ENCODE results near the gene CEP128.

The CEP128 gene

DNA sequence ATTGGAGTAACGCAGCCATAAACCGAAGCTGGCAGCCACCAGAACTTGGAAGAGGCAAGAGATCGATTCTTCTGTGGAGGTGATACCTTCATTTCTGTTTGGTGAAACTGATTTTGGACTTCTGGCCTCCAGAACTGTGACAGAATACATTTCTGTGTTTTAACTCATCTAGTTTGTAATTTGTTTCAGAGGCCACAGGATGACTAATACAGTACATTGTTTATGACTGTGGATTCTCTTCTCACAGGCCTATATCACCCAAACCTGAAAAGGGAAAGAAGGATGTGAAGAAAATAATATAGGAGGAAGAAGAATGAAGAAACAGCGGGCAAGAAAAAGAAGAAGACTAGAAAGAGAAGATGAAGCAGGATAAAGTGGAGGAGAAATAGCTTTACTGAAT, 466.5 kb downstream of the CEP128 start:
- DNase-seq (ENCODE audit: low read depth) = no peak

DNA sequence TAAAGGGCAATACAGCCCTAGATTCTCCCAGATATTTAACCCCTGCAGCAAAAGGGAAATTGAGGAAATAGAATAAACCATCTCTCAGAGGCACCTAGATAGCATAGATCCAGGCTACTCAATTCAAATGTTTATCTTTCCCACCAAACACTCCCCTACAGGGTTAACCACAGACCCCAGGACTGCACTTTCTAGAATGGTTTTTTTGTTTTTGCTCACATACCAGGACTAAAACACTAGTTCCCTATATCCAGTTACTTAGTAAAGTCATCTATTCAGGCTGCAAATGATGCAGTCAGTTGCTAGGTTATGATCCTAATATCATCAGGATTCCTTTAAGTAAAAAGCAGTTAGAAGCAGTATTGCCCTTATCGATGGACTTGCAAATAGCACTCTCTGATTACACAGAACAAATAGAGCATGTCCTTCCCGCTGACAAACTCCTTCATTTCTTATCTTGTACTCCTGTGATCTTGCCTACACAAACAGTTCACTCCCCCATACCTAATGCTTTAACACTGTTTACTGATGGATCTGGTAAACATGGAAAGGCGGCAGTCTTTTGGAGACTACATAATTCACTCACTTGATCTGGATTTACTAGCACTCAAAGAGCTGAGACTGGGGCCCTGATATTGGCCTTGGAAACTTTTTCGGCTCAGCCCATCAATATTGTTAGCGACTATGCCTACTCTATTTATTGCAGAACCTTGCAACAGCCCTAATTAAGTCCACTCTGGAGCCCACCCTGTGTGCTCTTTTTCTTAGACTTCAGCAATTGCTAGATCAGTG, 473.0 kb downstream of the CEP128 start:
- no peak for DNase-seq (ENCODE audit: low read depth)

DNA sequence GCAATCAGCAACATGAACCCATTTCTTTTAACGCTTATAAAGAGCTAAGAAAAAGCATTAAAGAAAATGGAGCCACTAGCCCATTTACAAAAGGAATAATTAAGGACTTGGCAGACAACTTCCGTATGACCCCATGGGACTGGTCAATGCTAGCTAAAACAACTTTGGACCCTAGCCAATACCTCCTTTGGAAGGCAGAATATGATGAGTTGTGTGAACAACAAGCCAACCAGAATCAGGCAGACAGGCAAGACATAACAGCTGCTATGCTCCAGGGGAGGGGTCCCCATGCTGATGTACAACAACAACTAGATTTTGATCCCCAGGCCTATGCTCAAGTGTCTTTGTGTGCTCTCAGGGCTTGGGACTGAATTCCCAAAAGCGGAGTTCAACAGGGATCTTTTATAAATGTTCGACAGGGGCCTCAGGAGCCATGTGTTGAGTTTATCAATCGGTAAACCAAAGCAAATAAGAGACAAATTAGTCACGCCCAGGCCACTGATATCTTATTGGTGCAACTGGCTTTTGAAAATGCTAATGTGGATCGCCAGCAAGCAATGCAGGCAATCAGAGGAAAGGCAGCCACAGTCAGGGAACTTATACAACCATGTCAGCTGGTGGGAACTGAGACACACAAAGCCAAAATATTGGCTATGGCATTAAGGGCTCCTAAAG, 475.9 kb downstream of the CEP128 start:
- no peak for DNase-seq (ENCODE audit: low read depth)

DNA sequence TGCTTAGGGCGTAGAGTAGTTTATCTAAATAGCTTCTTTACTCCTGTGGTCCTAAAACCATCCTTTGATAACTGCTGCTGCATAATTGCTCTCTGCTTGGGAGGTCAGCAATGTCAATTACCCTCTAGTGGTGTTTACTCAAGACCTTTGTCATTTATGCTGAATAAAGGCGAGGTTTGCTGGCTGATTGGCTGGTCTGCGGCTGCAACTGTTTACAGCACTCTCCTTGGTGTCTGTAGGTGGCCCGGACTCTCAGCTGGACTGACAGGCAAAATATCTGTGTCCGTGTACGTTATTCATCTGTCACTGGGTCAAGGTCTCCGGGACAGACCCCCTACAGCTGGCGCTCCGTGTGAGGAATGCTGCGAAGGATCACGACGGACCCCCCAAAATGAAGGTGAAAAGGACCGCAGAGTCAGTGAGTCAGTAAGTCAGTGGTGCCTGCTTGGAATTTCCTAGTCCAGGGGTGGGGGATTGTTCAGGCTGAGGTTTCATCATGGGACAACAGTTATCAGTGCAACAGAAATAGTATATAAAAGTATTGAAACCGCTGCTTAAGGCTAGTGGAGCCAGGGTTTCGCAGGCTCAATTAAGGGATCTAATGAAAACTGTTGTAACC, 476.9 kb downstream of the CEP128 start:
- no peak for DNase-seq (ENCODE audit: low read depth)

DNA sequence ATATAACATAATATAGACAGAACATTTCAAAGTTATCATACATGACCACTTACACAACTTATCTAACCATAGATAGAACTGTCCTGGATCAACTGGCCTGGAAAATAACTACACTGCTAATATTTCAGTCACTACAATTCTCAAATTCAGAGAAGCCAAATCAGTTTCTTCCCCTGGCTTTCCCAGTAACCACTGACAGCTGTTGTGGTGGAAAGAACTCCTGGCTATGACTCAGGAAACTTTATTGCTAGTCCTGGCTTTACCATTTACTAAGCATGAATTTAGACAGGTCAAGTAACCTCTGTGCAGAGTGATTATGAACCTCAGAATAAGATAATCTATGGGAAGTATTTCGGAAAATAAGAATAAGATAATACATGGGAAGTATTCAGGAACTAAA, 485.3 kb downstream of the CEP128 start:
- no peak for DNase-seq (ENCODE audit: low read depth)

DNA sequence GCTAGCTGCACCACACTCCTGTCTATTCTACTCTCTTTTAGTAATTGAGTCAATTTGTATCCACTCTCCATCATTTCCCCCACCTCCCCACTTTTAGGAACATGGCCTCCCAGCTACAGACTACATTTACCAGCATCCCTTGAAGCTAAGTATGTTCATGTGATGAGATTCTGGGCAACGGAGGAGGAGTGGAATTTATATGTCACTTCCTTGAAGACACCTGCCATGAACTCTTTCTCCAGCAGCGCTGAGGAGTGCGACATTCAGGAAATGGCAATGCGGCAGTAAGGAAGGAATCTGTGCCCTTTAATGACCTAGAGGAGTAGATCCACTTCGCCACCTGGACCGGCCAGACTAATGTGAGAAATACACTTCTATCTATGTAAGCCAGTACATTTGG, 486.5 kb downstream of the CEP128 start:
- no peak for DNase-seq (ENCODE audit: low read depth)

DNA sequence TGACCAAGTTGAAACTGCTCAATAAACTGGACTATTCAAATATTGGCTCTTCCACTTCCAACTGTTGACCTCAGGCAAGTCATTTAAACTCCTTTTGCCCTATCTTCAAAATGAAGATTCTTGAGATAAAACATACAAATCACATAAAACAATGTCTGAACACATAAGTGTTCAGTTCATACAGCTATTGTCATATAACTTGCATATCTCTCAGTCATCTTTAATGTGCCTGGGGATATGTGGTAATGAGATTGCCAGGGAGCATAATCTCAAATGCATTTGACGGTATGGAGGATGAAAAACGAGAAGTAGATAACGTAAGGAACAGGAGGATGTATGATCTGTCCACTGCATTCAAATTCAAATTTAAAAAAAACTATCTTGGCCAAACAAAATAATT, 493.3 kb downstream of the CEP128 start:
- DNase-seq (ENCODE audit: low read depth) = no peak

DNA sequence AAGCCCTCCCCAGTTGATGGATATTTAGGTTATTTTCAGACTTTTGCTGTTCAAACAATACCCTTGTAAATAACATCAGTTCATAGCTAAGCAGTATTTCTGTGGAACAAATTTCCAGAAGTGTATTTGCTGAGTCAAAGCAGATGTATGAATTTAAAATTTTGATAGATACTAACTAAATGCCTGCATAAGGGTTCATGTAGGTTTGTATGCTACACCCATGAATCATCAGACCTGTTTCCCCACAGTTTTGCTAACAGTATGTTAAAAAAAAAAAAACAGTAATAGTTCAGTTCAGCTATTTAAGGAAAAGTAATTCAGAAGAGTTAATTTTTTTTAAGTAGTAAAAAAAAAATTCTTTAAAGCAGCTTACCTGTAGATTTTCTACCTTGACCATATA, 494.1 kb downstream of the CEP128 start:
- DNase-seq (ENCODE audit: low read depth) = no peak

Measured in CMK (cell line).